SK-N-SH treated with all-trans-retinoic acid at 6 μM for 48 hours (cell line): ENCODE measurements around the gene OR2T3.
"Not testable (repeated sequence)": the region's sequence is repeated elsewhere in the genome, so short reads cannot be mapped to it uniquely, and the experiment has no call there.

Source experiments
- PPARA ChIP-seq: fragments of 250-450 bp; sonication (Bioruptor Pico); IDR thresholded peaks from 2 replicates; pipeline ENCODE4 v1.5.0; 2020; ENCODE audit warnings: mild to moderate bottlenecking, borderline replicate concordance
- RARB ChIP-seq: fragments of 250-450 bp; sonication (Bioruptor Pico); IDR thresholded peaks from 2 replicates; pipeline ENCODE4 v1.8.0; 2021; ENCODE audit warnings: mild to moderate bottlenecking, moderate library complexity
- TCF4 ChIP-seq: fragments of 250-450 bp; sonication (Bioruptor Pico); IDR thresholded peaks from 2 replicates; pipeline ENCODE4 v1.8.0; 2021; ENCODE audit warnings: mild to moderate bottlenecking, moderate library complexity, borderline replicate concordance
- TOX ChIP-seq: fragments of 250-450 bp; sonication (Bioruptor Pico); IDR thresholded peaks from 2 replicates; pipeline ENCODE4 v1.8.0; 2021; ENCODE audit warnings: mild to moderate bottlenecking, moderate library complexity, borderline replicate concordance
- ZFP3 ChIP-seq: fragments of 250-450 bp; sonication (Bioruptor Pico); IDR thresholded peaks from 2 replicates; pipeline ENCODE4 v1.5.0; 2020; ENCODE audit warnings: mild to moderate bottlenecking, moderate library complexity
- ZFP30 ChIP-seq: fragments of 450-650 bp; formaldehyde crosslinking; IDR thresholded peaks from 2 replicates; pipeline ENCODE4 v1.5.0; 2022; ENCODE audit warnings: mild to moderate bottlenecking, moderate library complexity

- TF ChIP-seq ZFP30, ZFP3, TOX, RARB, PPARA, TCF4 (CRISPR knock-in tag): not testable (repeated sequence)
Measured at GRCh38 chr1:248439283-248439682, 33.9 kb upstream of the OR2T3 start.
